Measurements from ENCODE around the gene PRDM16.

PRDM16 gene

DNA sequence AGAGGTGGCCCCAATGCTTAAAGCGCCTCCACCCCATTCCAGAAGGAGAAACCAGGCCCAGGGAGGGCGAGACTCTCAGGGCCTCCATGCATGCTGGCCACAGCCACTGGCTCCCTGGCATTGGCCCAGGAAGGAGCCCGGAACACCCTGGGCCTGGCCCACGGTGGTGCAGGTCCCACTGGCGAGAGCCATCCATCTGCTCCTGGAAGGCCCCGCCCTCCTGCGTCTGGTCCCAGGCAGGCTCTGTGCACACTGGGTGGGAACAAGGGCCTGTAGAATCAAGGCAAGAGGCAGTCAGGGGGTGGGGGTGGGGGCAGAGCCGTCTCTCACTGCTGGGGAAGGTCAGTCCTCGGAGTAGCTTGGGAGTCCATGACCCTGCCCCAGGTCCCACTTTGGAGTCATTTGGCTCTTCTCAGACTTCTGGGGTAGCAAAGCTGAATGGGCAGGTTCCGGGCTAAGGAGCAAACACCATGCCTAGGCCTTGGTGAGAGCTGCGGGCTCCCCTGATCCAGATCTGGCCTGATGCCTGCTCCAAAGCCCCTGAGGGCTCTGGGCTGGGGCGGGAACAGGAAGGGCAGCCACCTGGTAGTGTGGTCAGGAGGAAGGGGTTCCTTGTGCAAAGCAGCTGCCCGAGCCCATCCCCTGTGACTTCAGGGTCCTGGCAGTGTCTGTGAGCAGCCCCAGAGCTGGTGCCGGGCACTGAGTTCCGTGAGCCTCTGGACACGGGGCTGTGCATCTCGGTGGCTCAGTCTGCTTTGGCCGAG is 278.4 kb downstream of the PRDM16 start:
- no peaks in the 10 kb centered on the region for H3K36me3 ChIP-seq (ENCODE audit: control insufficient read depth, insufficient read depth, low read length)

DNA sequence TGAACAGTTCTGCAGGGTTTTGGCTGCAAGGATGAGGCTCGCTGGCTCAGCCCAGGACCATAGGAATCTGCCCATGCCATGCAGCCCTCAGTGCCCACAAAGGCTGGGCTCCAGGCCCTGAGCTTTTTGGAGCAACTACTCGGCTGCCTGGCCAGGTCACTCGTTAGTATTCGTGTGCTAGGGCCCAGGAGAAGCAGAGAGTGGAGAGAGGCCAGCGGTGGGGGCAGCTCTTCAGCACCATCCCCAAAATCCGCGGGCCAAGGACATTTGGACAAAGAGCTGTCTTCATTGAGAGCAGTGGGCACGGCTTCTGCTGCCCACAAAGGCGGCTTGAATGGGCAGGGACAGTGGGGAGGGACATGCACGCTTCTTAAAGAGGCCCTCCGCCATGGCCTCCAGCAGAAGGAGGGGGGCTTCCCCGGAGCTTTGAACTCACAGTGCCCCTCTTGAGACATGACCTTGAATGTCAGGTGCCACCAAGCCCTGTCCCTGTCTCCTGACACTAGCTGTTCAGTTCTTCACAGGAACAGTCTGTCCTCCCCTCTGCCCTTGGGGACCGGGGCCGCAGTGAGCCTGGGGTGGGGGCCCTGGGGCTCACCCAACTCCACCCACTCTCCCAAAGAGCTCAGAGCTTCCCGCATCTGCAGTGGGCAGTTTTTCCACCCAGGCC is 279.3 kb downstream of the PRDM16 start:
- Histone ChIP-seq H3K36me3 (ENCODE audit: control insufficient read depth, insufficient read depth, low read length) (no peaks in the 10 kb centered on the region), H3K27me3 (replicated peaks; ENCODE audit: control insufficient read depth, insufficient read depth, low read length) (no peaks in the 10 kb centered on the region), H3K4me3 (replicated peaks; ENCODE audit: low read depth, low read length) (no peak overlapping the region)
- no peak for TF ChIP-seq CTCF (IDR thresholded peaks at IDR 0.05; ENCODE audit: insufficient read depth, low read length, poor library complexity, severe bottlenecking)
- DNase-seq (ENCODE audit: extremely low read depth, insufficient read length) = no peak

More for the DNA sequence above, 278.4 kb downstream of the PRDM16 start:
- no peak for DNase-seq (ENCODE audit: extremely low read depth, insufficient read length)
- no peak for TF ChIP-seq CTCF (IDR thresholded peaks at IDR 0.05; ENCODE audit: insufficient read depth, low read length, poor library complexity, severe bottlenecking)
- Histone ChIP-seq H3K4me3 (replicated peaks; ENCODE audit: low read depth, low read length) (no peak overlapping the region), H3K27me3 (replicated peaks; ENCODE audit: control insufficient read depth, insufficient read depth, low read length) (no peaks in the 10 kb centered on the region)

- no peak for DNase-seq (ENCODE audit: extremely low read depth, insufficient read length)
- no peak for TF ChIP-seq CTCF (IDR thresholded peaks at IDR 0.05; ENCODE audit: insufficient read depth, low read length, poor library complexity, severe bottlenecking)
- H3K4me3 ChIP-seq (replicated peaks; ENCODE audit: low read depth, low read length) = no peak overlapping the region
- no peaks in the 10 kb centered on the region for H3K36me3 ChIP-seq (ENCODE audit: control insufficient read depth, insufficient read depth, low read length)
- no peaks in the 10 kb centered on the region for H3K27me3 ChIP-seq (replicated peaks; ENCODE audit: control insufficient read depth, insufficient read depth, low read length)
Observed at GRCh38 chr1:3349161-3349967, 280.4 kb downstream of the PRDM16 start.

- Histone ChIP-seq H3K36me3 (ENCODE audit: control insufficient read depth, insufficient read depth, low read length) (no peaks in the 10 kb centered on the region), H3K27me3 (replicated peaks; ENCODE audit: control insufficient read depth, insufficient read depth, low read length) (no peaks in the 10 kb centered on the region), H3K4me3 (replicated peaks; ENCODE audit: low read depth, low read length) (no peak overlapping the region)
- DNase-seq (ENCODE audit: extremely low read depth, insufficient read length) = no peak
- TF ChIP-seq CTCF (IDR thresholded peaks at IDR 0.05; ENCODE audit: insufficient read depth, low read length, poor library complexity, severe bottlenecking) = no peak
Observed at GRCh38 chr1:3349968-3350299, 280.9 kb downstream of the PRDM16 start.

- DNase-seq (ENCODE audit: extremely low read depth, insufficient read length) = no peak
- Histone ChIP-seq H3K27me3 (replicated peaks; ENCODE audit: control insufficient read depth, insufficient read depth, low read length) (no peaks in the 10 kb centered on the region), H3K4me3 (replicated peaks; ENCODE audit: low read depth, low read length) (no peak overlapping the region), H3K36me3 (ENCODE audit: control insufficient read depth, insufficient read depth, low read length) (no peaks in the 10 kb centered on the region)
- TF ChIP-seq CTCF (IDR thresholded peaks at IDR 0.05; ENCODE audit: insufficient read depth, low read length, poor library complexity, severe bottlenecking) = no peak
Observed at GRCh38 chr1:3350506-3351261, 281.7 kb downstream of the PRDM16 start.

All from GM06990 (cell line).